ENCODE results near the gene COLQ. TPM values are rescaled to one million over a fixed set of nuclear protein-coding genes. Genes with fewer than 3 reads are reported as not detected.
A peak's percentile ranks its signal among the peaks of the same experiment; 100 is the strongest.

COLQ gene
- total RNA-seq (10 to 100 TPM in 1 of 7 donors, 1 to 10 TPM in 6; 5.4 to 29.8 (median 7.1) TPM), polyA plus RNA-seq (1 to 10 TPM; 1.9 to 6.3 (median 3.2) TPM)
- long read RNA-seq, donor 1, result 0 reads
- long read RNA-seq, donor 2, result 0 reads

- TF ChIP-seq POLR2AphosphoS5 (IDR thresholded peaks at IDR 0.05) (no peak), CTCF (IDR thresholded peaks at IDR 0.05 in 8 of 11, conservative IDR thresholded peaks at IDR 0.05 in 3 of 11) (no peak), POLR2A (IDR thresholded peaks at IDR 0.05) (no peak)
- H3K27ac ChIP-seq, result peak within 1 kb of the TSS in 3 of 8 donors; percentile 0 to 42 (median 37)
- no peaks in the 10 kb centered on the region for H3K9me3 ChIP-seq
- peaks cover 4 to 39% (median 17%) of the 10 kb centered on the region in 6 donors for H3K4me1 ChIP-seq
- DNase-seq, result no peak
- peak within 1 kb of the TSS in 2 of 8 donors; percentile 2 to 34 for H3K4me3 ChIP-seq
- H3K36me3 ChIP-seq, result no peaks in the 10 kb centered on the region
- intact Hi-C loops (cut with DNase I; ENCODE audit: low total_unique reads), result no loop called here
- 14 to 39% (median 20%) methylated on average over 6 of the region's 6 CpGs for WGBS, 5 donors
- H3K27me3 ChIP-seq (replicated peaks in 1 of 7), result no peaks in the 10 kb centered on the region
These were observed at the start of gene COLQ for GRCh38 chr3:15521573-15521965. Gene COLQ, minus strand, starts transcription at chr3:15521706. Its CDS starts 81 bp downstream, at chr3:15521625.

GRCh38 chr3:15563190-15563589 lies 41.7 kb upstream of the COLQ start:
- no peaks in the 10 kb centered on the region for H3K27me3 ChIP-seq (replicated peaks in 1 of 7)
- 87 to 100% (median 88%) methylated on average over 1 of the region's 1 CpG for WGBS, 5 donors
- peaks cover 0 to 93% (median 76%) of the 10 kb centered on the region in 6 donors for H3K36me3 ChIP-seq
- no peak overlapping the region for H3K27ac ChIP-seq
- no peak for DNase-seq
- H3K9me3 ChIP-seq, result no peaks in the 10 kb centered on the region
- peaks cover 0 to under 1% (median 0%) of the 10 kb centered on the region in 6 donors for H3K4me1 ChIP-seq
- TF ChIP-seq POLR2A (IDR thresholded peaks at IDR 0.05), result no peak
- TF ChIP-seq CTCF (IDR thresholded peaks at IDR 0.05 in 8 of 11, conservative IDR thresholded peaks at IDR 0.05 in 3 of 11), result no peak
- TF ChIP-seq POLR2AphosphoS5 (IDR thresholded peaks at IDR 0.05), result no peak
- intact Hi-C loops (cut with DNase I; ENCODE audit: low total_unique reads), result loop anchor here (10.0 kb wide), 1 partner anchor 358 kb away; the partner anchor contains the start of gene CAPN7
- H3K4me3 ChIP-seq, result no peak overlapping the region

- 80 to 96% (median 89%) methylated on average over 5 of the region's 5 CpGs for WGBS, 5 donors
- Histone ChIP-seq H3K27me3 (replicated peaks in 1 of 7) (no peaks in the 10 kb centered on the region), H3K36me3 (peaks cover 0 to 87% (median 70%) of the 10 kb centered on the region in 6 donors), H3K4me1 (peaks cover 3 to 6% (median 4%) of the 10 kb centered on the region in 6 donors), H3K27ac (no peak overlapping the region), H3K4me3 (no peak overlapping the region), H3K9me3 (no peaks in the 10 kb centered on the region)
- intact Hi-C loops (cut with DNase I; ENCODE audit: low total_unique reads), result loop anchor here (10.0 kb wide), 1 partner anchor 358 kb away; the partner anchor contains the start of gene CAPN7
- TF ChIP-seq CTCF (IDR thresholded peaks at IDR 0.05 in 8 of 11, conservative IDR thresholded peaks at IDR 0.05 in 3 of 11), result no peak
- no peak for TF ChIP-seq POLR2AphosphoS5 (IDR thresholded peaks at IDR 0.05)
- no peak for TF ChIP-seq POLR2A (IDR thresholded peaks at IDR 0.05)
- DNase-seq, result no peak
These were observed 41.1 kb upstream of the COLQ start for GRCh38 chr3:15562560-15562959.

DNA sequence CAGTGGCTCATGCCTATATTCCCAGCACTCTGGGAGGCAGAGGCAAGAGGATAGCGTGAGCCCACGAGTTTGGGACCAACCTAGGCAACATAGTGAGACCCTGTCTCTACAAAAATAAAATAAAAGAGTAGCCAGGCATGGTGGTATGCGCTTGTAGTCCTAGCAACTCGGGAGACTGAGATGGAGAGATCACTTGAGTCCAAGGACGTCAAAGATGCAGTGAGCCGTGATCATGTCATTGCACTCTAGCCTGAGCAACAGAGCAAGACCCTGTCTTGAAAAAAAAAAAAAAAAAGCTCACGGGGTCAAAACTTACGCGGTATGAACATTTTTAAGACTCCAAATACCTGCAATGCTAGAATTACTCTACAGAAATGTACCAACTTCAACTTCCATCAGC lies 37.1 kb upstream of the COLQ start:
- DNase-seq, result no peak
- no peak overlapping the region for H3K4me3 ChIP-seq
- H3K27ac ChIP-seq, result no peak overlapping the region
- H3K4me1 ChIP-seq, result peaks cover 12 to 29% (median 21%) of the 10 kb centered on the region in 6 donors
- H3K9me3 ChIP-seq, result no peaks in the 10 kb centered on the region
- TF ChIP-seq POLR2A (IDR thresholded peaks at IDR 0.05) (no peak), POLR2AphosphoS5 (IDR thresholded peaks at IDR 0.05) (no peak), CTCF (IDR thresholded peaks at IDR 0.05 in 8 of 11, conservative IDR thresholded peaks at IDR 0.05 in 3 of 11) (no peak)
- peaks cover 0 to 51% (median 35%) of the 10 kb centered on the region in 6 donors for H3K36me3 ChIP-seq
- WGBS, 5 donors, result 83 to 93% (median 91%) methylated on average over 9 of the region's 9 CpGs
- no peaks in the 10 kb centered on the region for H3K27me3 ChIP-seq (replicated peaks in 1 of 7)
- intact Hi-C loops (cut with DNase I; ENCODE audit: low total_unique reads), result loop anchor here (5.0 kb wide), 1 partner anchor 126 kb away; no protein-coding TSS in a partner anchor

Data from spleen (tissue), 13 donors.